Caco-2 (cell line): ENCODE results near the gene OR8B8. TPM values are rescaled to one million over a fixed set of nuclear protein-coding genes. Genes with fewer than 3 reads are reported as not detected.

Experiments
- BruUV-seq: library from RNA; stranded (reverse); fragments of 400-500 nt; replicated peaks from 2 replicates; lab custom pipeline; 2021; lab: Mats Ljungman, UMichigan
- CTCF ChIA-PET: fragments of 300-600 bp; sonication (Branson Sonifier 250); formaldehyde crosslinking; loops from one replicate; lab custom pipeline; 2022; ENCODE audit warnings: antibody characterized with exemption; lab: Charles Lee
- POLR2A ChIA-PET: fragments of 300-600 bp; sonication (Branson Sonifier 250); formaldehyde crosslinking; loops from one replicate; lab custom pipeline; 2022; ENCODE audit warnings: antibody characterized with exemption; lab: Charles Lee
- DNase-seq, 2 experiments: peaks; one replicate each; pipeline versions ENCODE4 v3.0.0 to v3.0.0-alpha.2; 2020 to 2022
- H3K27me3 ChIP-seq: replicated peaks from 2 replicates; pipeline ENCODE4 v1.6.0; 2011; ENCODE audit warnings: low read length; ENCODE audit not compliant: control insufficient read depth, insufficient read depth
- H3K36me3 ChIP-seq: 2 replicates; pipeline ENCODE4 v1.5.1; 2011; ENCODE audit warnings: low read length; ENCODE audit not compliant: control insufficient read depth, insufficient read depth
- H3K4me1 ChIP-seq: fragments of 250-450 bp; sonication (Bioruptor Pico); 2 replicates; pipeline ENCODE4 v1.5.1; 2020; ENCODE audit warnings: mild to moderate bottlenecking
- H3K4me3 ChIP-seq: 2 replicates; pipeline ENCODE4 v1.5.1; 2011; ENCODE audit warnings: low read depth, mild to moderate bottlenecking, control low read depth, low read length
- H3K9me3 ChIP-seq: fragments of 250-450 bp; sonication (Bioruptor Pico); 2 replicates; pipeline ENCODE4 v1.5.1; 2020; ENCODE audit warnings: mild to moderate bottlenecking, moderate library complexity
- H3K27ac Mint-ChIP-seq: one replicate; pipeline ENCODE4 v1.8.0; 2022; ENCODE audit warnings: mixed read lengths; ENCODE audit not compliant: unreplicated experiment
- H3K27me3 Mint-ChIP-seq: one replicate; pipeline ENCODE4 v1.8.0; 2022; ENCODE audit warnings: mixed read lengths; ENCODE audit not compliant: insufficient read depth, unreplicated experiment
- H3K36me3 Mint-ChIP-seq: one replicate; pipeline ENCODE4 v1.8.0; 2022; ENCODE audit warnings: mild to moderate bottlenecking, mixed read lengths; ENCODE audit not compliant: insufficient read depth, unreplicated experiment
- H3K4me1 Mint-ChIP-seq: one replicate; pipeline ENCODE4 v1.8.0; 2022; ENCODE audit warnings: low read depth, mixed read lengths; ENCODE audit not compliant: unreplicated experiment
- H3K4me3 Mint-ChIP-seq: one replicate; pipeline ENCODE4 v1.8.0; 2022; ENCODE audit warnings: mild to moderate bottlenecking, moderate library complexity, mixed read lengths; ENCODE audit not compliant: unreplicated experiment
- H3K9me3 Mint-ChIP-seq: one replicate; pipeline ENCODE4 v1.8.0; 2022; ENCODE audit warnings: mixed read lengths; ENCODE audit not compliant: unreplicated experiment
- CTCF ChIP-seq, 2 experiments: fragments of 200-600 bp in 1 of 2; IDR thresholded peaks; 1 replicate in 1 of 2; 2 replicates in 1 of 2; pipeline versions ENCODE4 v1.5.1 to v1.8.0; 2011 to 2022; ENCODE audit warnings: antibody characterized with exemption in 1 of 2, control low read depth in 1 of 2, inconsistent platforms in 1 of 2, low read depth in 1 of 2, low read length in 1 of 2, mild to moderate bottlenecking in 1 of 2, moderate library complexity in 1 of 2; ENCODE audit not compliant: insufficient read depth in 1 of 2, severe bottlenecking in 1 of 2, unreplicated experiment in 1 of 2
- intact Hi-C: fragments of 100-400 bp; cut with micrococcal nuclease; formaldehyde crosslinking; loops from one replicate; pipeline ENCODE4 v1.10.0; 2022; ENCODE audit not compliant: unreplicated experiment
- total RNA-seq: library from RNA; stranded (reverse); gene quantifications from 2 replicates; pipeline ENCODE4 v1.2.3, GENCODE V29; 2022

The OR8B8 gene
- total RNA-seq, 1 experiment from 2014 or later, result not detected

GRCh38 chr11:124475265-124475664, 29.8 kb upstream of the OR8B8 start:
- no peak overlapping the region for H3K4me3 Mint-ChIP-seq
- TF ChIP-seq CTCF (IDR thresholded peaks at IDR 0.05; ENCODE audit: insufficient read depth in 1 of 2, low read depth in 1 of 2, low read length in 1 of 2, severe bottlenecking in 1 of 2, unreplicated experiment in 1 of 2), result no peak
- DNase-seq, result no peak
- Histone ChIP-seq H3K27me3 (no peaks in the 10 kb centered on the region; the same call in 1 of the 2 replicates), H3K4me1 (no peaks in the 10 kb centered on the region), H3K9me3 (no peaks in the 10 kb centered on the region), H3K4me3 (no peak overlapping the region), H3K36me3 (no peaks in the 10 kb centered on the region)
- no peaks in the 10 kb centered on the region for H3K4me1 Mint-ChIP-seq
- no peak overlapping the region for H3K27ac Mint-ChIP-seq
- intact Hi-C loops, result no loop called here
- H3K36me3 Mint-ChIP-seq, result no peaks in the 10 kb centered on the region
- peaks cover 27% of the 10 kb centered on the region for H3K27me3 Mint-ChIP-seq
- H3K9me3 Mint-ChIP-seq, result no peaks in the 10 kb centered on the region
- BruUV-seq, result no TSS peak
- CTCF ChIA-PET, result no interaction called here
- POLR2A ChIA-PET, result no interaction called here

GRCh38 chr11:124474779-124475178, 29.3 kb upstream of the OR8B8 start:
- ChIA-PET CTCF (no interaction called here), POLR2A (no interaction called here)
- no peak overlapping the region for H3K27ac Mint-ChIP-seq
- Histone ChIP-seq H3K4me3 (no peak overlapping the region), H3K4me1 (no peaks in the 10 kb centered on the region), H3K27me3 (no peaks in the 10 kb centered on the region; the same call in 1 of the 2 replicates), H3K36me3 (no peaks in the 10 kb centered on the region), H3K9me3 (no peaks in the 10 kb centered on the region)
- no peak overlapping the region for H3K4me3 Mint-ChIP-seq
- no peaks in the 10 kb centered on the region for H3K9me3 Mint-ChIP-seq
- no peak for TF ChIP-seq CTCF (IDR thresholded peaks at IDR 0.05; ENCODE audit: insufficient read depth in 1 of 2, low read depth in 1 of 2, low read length in 1 of 2, severe bottlenecking in 1 of 2, unreplicated experiment in 1 of 2)
- DNase-seq, result no peak
- H3K4me1 Mint-ChIP-seq, result no peaks in the 10 kb centered on the region
- H3K36me3 Mint-ChIP-seq, result no peaks in the 10 kb centered on the region
- H3K27me3 Mint-ChIP-seq, result peaks cover 30% of the 10 kb centered on the region
- no TSS peak for BruUV-seq
- intact Hi-C loops, result no loop called here

GRCh38 chr11:124474079-124474478, 28.6 kb upstream of the OR8B8 start:
- intact Hi-C loops, result no loop called here
- ChIA-PET POLR2A (no interaction called here), CTCF (no interaction called here)
- no TSS peak for BruUV-seq
- no peaks in the 10 kb centered on the region for H3K36me3 Mint-ChIP-seq
- H3K4me1 ChIP-seq, result no peaks in the 10 kb centered on the region
- no peak overlapping the region for H3K4me3 Mint-ChIP-seq
- H3K36me3 ChIP-seq, result no peaks in the 10 kb centered on the region
- DNase-seq, result no peak
- no peaks in the 10 kb centered on the region for H3K9me3 ChIP-seq
- H3K27me3 ChIP-seq, result no peaks in the 10 kb centered on the region; the same call in 1 of the 2 replicates
- H3K4me3 ChIP-seq, result no peak overlapping the region
- no peak overlapping the region for H3K27ac Mint-ChIP-seq
- no peak for TF ChIP-seq CTCF (IDR thresholded peaks at IDR 0.05; ENCODE audit: insufficient read depth in 1 of 2, low read depth in 1 of 2, low read length in 1 of 2, severe bottlenecking in 1 of 2, unreplicated experiment in 1 of 2)
- no peaks in the 10 kb centered on the region for H3K4me1 Mint-ChIP-seq
- H3K27me3 Mint-ChIP-seq, result peaks cover 30% of the 10 kb centered on the region
- no peaks in the 10 kb centered on the region for H3K9me3 Mint-ChIP-seq
